ENCODE measurements around the gene NR2C2AP.

DNA sequence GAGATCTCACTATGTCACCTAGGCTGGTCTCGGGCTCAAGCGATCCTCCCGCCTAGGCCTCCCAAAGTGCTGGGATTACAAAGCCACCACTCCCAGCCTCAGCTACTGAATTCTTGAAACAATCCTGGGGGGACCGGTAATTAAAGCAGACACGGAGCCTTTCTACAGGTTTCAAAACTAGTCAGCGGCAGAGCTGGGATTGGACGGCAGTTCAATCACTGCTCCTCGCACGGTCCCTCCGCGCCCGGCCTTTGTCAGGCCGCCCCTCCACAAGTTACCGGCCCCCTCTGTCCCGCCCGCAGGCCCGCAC lies 11.5 kb downstream of the NR2C2AP start:
- TF ChIP-seq, protein P1, sequence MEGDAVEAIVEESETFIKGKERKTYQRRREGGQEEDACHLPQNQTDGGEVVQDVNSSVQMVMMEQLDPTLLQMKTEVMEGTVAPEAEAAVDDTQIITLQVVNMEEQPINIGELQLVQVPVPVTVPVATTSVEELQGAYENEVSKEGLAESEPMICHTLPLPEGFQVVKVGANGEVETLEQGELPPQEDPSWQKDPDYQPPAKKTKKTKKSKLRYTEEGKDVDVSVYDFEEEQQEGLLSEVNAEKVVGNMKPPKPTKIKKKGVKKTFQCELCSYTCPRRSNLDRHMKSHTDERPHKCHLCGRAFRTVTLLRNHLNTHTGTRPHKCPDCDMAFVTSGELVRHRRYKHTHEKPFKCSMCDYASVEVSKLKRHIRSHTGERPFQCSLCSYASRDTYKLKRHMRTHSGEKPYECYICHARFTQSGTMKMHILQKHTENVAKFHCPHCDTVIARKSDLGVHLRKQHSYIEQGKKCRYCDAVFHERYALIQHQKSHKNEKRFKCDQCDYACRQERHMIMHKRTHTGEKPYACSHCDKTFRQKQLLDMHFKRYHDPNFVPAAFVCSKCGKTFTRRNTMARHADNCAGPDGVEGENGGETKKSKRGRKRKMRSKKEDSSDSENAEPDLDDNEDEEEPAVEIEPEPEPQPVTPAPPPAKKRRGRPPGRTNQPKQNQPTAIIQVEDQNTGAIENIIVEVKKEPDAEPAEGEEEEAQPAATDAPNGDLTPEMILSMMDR (IDR thresholded peaks at IDR 0.05) = no peak
- no peak for TF ChIP-seq POLR2A (IDR thresholded peaks at IDR 0.05)

Measured in breast epithelium (tissue), 3 donors.